Measurements from ENCODE around the gene SLC26A9.

Gene SLC26A9

DNA sequence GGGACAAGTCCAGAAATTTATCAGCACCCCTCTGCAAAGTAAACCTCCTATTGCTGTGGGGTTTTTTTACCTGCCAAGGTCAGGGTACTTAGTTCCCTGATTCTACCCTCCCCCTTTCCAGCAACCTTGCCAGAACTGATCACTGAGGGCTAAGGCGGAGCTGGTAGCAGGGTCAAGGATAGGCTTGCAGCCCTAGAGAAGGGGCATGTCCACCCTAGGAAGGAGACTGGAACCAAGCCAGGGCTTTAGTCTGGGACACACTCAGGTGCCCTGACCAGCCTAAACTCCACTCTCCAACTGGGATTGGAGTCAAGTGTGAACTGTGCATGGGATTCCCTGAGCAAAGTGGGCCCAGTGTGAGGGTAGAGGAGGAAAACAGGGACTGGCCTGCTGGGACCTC, 6.5 kb upstream of the SLC26A9 start:
- no peak for DNase-seq

DNA sequence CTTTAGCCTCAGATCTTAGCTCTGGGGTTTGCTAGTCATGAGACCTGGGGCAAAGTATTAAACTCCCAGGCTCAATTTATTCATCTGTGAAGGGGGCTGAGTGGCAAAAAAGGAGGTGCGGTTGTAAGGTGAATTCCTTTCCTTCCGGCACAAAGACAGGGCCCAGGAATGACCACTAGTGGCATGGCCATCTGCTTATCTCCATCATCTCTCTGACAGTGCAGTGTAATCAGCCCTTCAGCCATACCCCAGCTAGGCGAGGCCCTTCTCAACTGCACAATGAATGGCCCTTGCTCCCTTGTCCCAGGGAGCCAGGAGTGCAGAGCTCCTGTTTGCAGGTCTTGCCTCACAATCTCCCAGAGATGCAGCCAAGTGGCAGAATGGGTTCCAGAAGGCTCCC, 5.6 kb upstream of the SLC26A9 start:
- DNase-seq = no peak

DNA sequence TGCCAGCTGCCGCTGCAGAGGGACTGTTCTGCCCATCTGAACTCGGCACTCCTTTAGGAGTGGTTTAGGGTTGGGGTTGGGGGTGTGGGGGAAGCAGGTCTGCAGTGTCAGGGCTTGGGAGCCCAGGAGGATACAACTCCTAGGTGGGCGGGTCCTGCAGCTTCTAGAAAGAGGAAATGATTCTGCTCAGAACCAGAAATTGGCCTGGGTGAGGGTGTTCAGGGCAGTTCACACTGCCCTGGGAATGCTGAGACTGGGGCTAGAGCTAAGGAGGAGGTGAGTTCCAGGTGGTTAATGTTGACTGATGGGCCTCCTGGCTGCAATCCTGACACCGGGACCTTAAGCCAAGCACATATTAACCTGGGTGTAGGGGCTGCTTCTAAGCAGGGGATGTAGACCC, 4.8 kb upstream of the SLC26A9 start:
- no peak for DNase-seq

DNA sequence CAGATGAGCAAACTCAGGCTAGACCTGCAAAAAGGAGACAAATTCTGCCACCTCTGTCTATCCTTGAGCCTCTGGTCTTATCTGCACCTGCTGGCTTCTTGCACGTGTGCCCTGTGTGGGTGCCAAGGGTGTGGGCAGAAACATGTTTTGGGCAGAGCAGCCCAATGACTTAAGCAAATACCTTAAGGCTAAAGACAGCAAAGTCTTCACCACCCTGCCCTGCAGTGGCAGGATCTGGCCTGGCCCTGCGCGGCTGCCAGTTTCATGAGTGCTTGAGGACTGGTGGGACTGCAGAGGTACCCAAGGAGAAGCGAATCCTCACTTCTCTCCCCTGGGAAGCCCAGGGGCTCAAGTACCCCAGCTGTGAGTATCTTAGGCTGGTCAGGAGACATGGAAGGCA, 3.8 kb upstream of the SLC26A9 start:
- DNase-seq = no peak

DNA sequence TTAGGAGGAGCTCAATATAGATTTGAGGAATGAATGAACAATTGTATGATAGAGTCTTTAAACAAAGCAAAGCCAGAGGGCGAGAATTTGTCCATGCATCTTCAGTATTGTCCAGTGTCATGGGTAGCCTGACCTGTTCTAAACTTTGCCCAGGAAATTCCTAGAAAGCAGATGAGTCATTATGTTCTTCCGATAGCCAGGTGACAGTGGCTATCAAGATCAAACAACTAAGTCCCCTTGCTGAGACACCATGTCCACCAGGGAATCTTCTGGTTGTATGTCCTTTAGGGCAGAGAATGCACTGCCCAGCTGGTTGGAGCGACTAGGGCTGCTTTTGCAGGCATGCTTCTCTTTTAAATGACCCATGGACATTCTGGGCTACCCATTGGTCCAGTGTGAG, 1.8 kb upstream of the SLC26A9 start:
- no peak for DNase-seq

DNA sequence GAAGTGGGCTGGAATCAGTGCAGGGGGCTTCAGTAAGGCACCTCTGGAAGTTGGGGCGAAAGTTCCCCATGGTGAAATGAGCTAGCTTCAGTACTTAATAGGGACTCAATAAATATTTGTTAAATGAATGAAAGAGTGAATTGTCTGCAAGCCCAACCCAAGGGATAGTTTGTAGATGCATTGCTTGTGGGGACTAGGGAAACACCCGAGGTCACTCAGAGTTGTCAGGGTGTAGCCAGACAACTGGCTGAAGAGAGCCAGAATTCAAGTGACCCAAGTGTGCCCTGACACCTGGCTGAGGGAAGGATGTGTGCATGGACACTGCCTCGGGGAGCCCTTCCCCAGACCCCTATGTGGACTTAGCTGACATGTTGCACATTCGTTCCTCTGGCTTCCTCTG, 1.3 kb upstream of the SLC26A9 start:
- DNase-seq = no peak

DNA sequence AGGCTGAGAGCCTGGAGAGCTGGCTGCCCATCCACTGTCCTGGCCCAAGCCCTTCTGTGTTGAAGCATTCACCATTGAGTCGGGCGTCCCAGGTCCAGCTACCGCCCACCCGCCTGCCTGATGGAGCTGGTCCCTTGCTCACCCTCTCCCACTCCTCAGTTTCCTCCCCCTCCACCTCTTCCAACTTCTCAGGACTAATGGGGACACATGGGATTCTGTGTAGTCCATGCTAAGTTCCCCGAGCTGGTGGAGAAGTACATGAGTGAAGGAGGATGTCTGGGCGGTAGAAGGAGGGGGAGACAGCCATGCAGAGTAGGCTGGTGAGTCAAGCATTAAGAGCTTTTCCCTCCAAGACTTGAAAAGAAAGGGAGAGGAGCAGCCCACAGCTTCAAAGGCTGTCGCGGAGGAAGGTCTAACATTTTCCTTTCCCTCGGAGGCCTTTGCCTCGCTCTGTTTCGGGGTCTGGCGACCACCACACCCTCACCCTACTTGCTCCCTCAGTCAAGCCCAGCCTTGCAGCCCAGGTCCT, 561 bp downstream of the SLC26A9 start:
- no peak for DNase-seq

DNA sequence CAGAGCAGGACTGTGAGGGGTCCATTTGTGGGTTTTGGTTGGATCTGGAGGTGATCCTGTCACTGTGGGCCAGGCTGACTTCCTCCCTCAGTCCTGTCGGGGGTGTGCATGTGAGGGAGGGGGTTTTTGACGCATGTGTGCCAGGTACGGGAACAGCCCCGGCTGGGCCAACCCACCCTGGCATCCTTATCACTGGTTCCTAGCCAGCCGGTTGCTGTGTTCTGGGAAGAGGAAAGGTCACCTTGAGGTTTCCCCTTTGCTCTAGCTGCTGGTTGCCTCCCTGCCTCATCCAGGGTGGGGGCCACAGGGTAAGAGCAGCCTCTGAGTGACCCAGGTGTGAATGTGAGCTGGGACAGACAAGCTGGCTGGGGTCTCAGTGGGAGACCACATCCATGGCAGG, 2.5 kb downstream of the SLC26A9 start:
- DNase-seq = no peak

DNA sequence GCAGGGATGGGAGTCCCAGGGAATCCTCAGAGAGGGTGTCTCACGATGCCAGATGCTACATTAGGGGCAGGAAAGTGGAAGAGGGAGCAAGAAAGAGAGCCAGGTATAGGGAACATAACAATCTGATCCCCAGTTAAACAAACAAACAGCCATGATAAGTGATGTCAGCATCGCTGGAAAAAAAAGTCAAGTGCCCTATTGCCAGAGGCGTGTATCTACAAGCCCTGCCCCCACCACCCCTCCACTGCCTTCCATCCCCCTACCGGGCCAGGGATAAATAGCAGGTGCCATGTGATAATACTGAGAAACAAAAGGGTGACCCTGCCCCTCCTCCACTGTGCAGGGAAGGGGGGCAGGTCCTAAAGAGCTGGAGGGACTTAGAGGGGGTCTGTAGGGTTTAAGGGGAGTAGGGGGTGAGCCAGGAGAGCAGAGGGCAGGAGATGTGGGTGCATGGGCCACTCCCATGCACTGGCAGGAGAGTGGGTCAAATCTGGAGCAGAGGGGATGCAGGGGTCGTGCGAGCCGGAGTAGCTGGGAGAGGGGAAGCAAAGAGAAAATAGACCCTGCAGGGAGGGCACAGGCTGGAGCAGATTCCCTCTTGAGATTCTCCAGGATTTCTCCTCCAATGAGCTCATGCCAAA, 3.4 kb downstream of the SLC26A9 start:
- DNase-seq = no peak

DNA sequence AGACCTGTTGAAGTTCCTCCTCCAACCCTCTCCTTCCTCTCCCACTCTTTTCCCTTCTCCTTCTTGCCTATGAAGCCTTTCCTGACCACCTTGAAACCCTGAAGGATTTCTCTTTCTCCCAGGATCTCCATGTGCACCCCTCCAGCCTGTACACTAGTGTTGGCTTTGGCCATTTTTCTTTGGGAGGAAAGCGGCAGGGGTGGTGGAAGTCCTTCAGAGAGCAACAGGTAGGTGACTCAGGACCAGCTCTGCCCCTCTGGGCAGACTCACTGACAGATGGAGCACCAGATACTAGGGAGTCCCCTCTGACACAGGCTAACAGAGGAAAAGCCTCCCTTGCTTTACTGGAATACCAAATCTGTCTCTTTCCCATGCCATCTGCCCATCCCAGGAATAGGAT, 4.6 kb downstream of the SLC26A9 start:
- DNase-seq = no peak

DNA sequence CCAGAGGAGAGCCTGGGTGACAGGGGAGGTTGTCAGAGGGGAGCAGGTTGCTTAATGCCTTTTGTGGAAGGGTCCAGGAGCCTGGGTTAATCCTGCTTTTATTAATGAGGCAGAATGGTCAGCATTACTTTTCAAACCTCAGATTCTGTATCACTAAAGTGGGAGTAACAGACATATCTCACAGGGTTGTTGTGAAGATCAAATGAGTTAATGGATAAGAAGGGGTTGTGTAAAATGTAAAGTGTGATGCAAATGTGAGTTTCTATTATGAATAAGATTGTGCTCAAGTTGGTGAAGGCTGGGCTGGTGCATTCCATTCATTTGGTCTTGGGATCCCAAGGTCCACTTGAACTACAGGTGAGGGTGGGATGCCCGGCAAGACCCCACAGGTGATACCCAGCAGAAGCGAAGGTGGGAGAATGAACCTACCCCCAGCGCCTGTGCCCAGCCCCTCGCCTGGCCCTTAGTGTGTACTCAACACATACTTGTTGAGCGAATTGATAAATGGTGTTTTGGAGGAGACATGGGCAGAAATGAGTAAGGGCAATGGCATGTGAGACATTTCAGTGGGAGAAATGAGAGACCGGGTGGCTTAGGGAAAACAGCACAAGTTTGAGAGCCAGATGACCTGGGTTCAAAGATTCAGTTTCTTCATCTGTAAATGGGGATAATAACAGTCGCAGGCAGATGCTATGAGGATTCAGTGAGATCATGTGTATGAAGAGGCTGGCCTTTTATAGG, 6.2 kb downstream of the SLC26A9 start:
- DNase-seq = no peak

DNA sequence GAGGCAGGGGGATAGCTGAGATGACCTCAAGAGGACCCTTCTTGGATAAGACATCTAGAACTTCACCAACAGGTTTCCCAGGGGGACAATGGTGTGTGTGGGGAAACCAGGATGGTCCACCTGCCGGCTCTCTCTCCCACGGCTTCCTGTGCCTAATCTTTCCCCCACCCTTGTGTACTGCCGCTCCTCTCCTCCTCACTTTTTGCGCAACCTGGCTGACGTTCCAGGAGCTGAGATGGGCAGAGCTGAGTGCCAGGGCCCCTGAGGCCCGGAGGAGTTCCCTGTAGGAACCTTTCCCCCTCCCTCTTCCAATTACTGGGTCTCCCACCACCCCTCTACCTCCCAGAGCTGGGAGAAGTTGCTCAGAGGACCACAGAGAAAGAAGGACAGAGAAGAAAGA, 6.9 kb downstream of the SLC26A9 start:
- no peak for DNase-seq

DNA sequence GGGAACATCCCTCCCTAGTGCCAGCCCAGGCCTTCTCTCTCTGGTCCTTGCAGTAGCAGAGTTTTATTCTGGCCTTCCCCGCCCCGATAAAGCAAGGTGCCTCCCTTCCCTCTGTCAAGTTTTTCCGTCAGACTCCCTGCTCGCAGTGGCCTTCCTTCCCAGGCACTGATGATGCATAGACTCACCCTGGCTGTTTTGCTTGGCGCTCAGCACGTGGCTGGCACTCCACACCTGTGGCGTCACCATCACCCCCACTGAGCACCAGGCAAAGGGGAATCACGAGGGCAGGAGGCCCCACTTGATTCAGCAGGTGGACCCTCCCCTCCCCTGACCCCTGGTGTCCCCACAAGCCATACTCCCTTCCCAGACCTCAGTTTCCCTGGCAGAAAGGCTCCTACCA, 7.4 kb downstream of the SLC26A9 start:
- DNase-seq = no peak

DNA sequence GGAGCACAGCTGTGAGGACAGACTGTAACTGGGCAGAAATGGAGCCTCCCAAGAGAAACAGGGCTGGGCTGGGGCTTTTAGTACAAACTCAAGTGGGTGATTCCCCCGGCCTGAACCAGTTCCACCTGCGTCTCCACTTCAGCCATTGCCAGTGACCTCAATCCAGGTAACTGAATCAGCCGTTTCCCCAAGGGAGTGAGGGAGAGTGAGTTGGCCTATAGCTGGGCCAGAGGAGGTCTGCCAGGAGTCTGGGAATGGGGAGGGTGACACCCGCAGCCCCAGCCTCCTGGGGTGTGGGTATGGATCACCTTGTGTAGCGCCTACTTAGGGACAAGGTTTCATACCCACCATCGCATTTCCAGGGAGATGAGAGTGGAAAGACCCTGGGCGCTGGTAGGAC, 8.5 kb downstream of the SLC26A9 start:
- no peak for DNase-seq

DNA sequence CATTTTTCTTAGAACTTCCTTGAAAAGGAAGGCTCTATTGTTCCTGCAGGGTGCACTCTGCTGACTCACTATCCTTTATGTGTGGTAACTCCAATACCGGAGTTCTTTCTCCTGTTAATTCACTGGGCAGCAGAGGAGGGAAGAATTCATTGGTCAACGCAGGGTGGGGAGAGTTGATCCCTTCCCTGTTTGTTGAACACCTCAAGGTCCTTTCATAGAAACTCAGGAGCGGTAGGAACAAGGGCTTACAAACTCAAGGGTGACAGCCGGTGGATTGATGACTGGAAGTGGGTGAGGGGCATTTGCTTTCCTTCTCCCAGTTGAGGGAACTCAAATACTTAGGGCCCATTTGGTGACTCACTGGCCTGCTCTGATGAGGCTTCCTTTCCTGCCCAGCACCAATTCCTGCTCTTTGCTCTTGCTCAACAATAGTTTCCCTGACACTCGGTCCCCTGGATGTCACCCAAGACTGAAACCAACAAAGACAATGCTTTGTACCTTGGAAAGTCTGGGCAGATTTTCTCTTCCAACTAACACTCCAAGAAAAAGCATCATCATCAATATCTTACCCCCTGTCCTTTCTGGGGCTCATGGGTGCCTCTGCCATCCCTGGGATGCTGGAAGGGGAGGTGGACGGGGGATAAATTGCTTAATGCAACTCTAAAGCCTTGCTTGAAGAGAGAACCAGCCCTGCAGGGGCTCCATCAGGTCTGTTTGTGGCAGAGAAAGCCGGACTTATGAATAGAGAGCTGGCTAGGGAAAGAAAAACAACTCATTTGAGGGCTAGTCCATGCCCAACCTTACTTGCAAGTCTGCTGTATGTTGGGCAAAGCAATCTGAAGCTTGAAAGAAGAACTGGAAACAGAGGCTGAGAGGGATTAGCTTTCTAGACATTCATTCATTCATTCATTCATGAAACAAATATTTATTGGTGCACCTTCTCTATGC, 9.3 kb downstream of the SLC26A9 start:
- DNase-seq = peak in 34 of 58 donors; percentile 7 to 76 (median 51)

DNA sequence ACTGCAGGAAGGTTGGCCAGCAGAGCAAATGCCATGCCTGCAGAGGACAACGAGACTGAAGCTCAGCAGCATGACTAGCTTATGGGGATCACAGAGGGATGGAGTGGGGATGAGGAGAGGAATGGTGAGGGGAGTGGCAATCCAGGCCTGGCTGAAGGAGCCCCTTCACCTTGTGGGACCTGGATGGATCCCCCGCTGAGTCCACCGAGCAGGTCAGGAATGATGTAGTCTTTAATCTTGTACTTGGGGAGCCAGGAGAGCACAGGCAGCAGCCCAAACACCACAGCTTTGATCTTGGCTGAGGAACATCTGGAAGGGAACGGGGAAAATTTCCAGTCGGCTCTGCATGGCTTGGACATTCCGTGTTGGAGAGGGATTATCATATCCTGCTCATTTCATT, 10.5 kb downstream of the SLC26A9 start:
- DNase-seq = no peak

DNA sequence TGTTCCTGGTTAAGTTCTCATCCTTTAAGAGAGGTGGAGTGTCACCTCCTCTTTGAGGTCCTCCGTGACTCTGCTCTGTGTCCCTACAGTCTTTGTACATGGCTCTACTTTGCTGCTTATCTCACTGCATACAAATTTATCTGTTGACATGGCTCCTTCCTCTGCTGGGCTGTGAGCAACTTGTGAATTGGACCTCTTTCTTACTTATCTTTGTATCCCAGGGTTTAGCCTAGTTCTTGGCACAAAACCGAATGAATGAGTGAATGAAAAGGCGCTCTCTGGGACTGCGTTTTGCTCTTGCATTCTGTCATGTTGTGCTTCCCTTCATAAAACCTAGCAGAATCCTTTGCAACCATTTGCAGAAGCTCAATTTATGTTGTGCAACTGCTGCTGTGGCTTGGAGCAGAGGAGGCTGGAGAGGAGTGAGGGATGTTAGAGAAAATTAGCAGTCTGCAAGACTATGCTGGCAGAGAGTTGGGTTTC, 12.4 kb downstream of the SLC26A9 start:
- DNase-seq = peak in 9 of 58 donors; percentile 8 to 43 (median 19)

DNA sequence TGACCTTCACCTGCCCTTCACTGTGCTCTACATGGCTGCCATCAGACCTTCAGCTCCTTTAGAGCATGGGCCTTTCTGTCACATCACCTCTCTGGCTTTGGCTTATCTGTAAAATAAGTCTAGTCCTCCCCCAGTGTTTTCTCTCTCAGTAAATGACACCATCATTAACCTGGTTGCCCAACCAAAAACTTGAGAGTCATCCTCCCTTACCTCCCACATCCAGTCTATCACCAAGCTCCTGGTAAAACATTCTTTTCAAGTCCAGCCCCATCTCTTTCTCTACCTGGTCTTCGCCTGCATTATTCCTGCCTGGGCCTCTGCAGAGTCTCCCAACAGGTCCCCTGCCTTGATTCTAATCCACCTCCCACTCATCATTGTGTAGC, 13.1 kb downstream of the SLC26A9 start:
- DNase-seq = no peak

DNA sequence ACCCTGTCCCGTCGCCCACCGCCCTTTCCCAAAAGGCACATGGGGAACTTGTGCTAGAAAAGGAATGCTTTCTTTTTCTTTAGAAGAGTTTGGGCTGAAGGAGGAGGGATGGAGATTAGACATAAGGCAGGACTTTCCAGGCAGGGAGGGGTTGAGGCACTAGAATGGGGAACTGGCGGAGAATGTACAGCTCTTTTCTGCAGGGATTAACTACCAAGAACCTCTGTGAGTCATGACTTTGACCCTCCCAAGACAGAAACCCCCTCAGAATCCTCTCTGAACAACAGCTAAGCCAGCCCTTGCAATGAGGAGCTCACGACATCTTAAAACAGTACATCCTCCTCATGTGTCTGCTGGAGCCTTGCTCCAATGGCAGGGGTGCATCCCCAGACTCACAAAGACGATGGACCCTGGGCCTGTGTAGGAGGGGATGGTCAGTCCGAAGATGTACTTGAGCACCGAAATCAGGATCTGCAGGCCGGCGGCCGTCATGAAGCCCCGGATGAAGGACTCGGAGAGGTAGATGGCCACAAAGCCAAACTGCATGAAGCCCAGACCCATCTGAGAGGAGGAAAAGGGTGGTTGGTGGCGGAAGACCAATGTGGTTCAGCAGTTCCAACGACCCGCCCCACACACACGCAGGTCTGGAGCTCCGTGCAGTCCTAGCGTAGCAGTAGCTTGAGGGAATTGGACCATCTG, 13.6 kb downstream of the SLC26A9 start:
- DNase-seq = no peak

DNA sequence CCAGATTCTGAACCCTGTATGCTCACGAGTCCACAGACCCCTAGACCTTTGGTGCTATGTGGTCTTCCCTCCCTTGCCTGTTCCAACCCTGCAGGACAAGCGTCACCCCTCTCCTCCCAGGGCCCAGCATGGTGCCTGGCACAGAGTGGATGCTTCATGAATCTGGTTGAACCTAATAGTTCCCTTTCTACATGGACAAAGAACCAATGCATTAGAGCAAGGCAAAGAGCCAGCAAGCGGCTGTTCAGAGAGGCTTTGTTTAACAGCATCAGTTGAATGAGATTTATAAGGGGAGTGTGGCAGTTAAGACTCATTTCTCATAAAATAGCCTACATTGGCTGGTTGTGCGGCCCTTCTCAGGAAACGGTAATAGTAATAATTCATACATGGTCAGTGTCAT, 14.9 kb downstream of the SLC26A9 start:
- DNase-seq = peak in 55 of 58 donors; percentile 15 to 95 (median 71)

DNA sequence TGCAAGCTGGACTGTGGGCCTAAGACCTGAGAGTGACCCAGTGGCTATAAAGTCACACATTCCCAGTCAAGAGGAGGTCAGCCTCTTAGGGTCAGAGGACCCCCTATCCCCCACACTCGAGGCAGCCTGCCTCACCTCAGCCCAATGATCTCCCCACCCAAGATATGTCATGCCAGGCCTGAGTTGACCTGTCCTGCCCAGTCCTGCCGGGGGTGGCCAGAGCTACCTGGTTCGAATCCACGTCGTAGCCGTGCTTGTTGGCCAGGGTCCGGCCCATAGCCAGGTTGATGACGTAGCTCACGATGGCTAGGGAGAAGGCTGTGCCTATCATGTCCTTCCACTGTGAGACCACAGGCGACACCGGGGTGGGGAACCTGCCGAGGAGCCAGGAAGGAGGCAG, 15.6 kb downstream of the SLC26A9 start:
- peak in 1 of 58 donors; percentile 23 for DNase-seq
